Fibroblast of peridontal ligament (primary cell): Measurements from ENCODE around the gene RNF10.
"Not testable (repeated sequence)": the region's sequence is repeated elsewhere in the genome, so short reads cannot be mapped to it uniquely, and the experiment has no call there.

Source experiments
- DNase-seq: peaks from one replicate; pipeline ENCODE4 v3.0.0-alpha.2; 2010; ENCODE audit errors: extremely low read depth

Gene RNF10

DNA sequence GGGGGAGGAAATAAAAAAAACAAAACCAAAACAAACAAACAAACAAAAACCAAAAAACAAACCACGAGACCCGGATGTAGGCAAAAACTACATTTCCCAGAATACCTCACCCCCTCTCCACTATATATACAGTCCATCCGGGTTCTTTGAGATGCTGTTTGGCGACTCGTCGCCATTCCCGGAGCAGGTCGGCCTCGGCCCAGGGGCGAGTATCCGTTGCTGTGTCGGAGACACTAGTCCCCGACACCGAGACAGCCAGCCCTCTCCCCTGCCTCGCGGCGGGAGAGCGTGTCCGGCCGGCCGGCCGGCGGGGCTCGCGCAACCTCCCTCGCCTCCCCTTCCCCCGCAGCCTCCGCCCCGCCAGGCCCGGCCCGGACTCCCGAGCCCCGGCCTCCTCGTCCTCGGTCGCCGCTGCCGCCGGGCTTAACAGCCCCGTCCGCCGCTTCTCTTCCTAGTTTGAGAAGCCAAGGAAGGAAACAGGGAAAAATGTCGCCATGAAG is at the start of gene RNF10:
TSS of gene RNF10 (plus strand) at position 154 of the 500 bp plus-strand sequence. CDS start 456 bp downstream, outside the sequence.
- peak; percentile 93 for DNase-seq

GRCh38 chr12:120485961-120486881 is 47.9 kb upstream of the RNF10 start:
- no peak for DNase-seq

- DNase-seq: not testable (repeated sequence)
Observed at GRCh38 chr12:120487552-120487951, 46.6 kb upstream of the RNF10 start.

DNA sequence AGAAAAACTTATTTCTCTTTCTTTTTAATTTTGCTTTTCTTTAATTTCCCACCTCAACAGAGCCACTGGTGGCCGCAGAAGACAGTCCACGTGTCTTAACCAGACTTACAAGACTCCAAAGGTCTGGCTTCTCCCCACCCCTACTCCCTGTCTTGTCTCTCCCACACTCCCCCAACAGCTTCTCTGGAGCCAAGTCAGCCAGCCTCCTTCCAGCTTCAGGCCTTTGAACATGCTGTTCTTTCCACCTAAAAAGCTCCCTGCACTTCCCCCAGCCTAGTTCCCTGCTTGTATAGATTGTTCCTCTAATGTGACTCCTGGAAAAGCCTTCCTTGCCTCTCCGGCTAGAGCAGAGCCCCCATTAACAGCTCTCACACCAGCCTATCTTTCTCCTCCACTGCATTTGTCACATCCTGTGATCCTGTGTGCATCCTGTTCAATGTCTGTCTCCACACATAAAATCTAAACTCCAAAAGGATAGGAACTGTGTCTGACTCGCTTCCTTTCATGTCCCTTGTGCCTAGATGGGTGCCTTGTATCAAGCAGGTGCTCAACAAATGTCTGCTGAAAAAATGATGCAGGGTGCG is 46.0 kb upstream of the RNF10 start:
- DNase-seq: no peak

GRCh38 chr12:120489018-120489417 is 45.1 kb upstream of the RNF10 start:
- no peak for DNase-seq

DNA sequence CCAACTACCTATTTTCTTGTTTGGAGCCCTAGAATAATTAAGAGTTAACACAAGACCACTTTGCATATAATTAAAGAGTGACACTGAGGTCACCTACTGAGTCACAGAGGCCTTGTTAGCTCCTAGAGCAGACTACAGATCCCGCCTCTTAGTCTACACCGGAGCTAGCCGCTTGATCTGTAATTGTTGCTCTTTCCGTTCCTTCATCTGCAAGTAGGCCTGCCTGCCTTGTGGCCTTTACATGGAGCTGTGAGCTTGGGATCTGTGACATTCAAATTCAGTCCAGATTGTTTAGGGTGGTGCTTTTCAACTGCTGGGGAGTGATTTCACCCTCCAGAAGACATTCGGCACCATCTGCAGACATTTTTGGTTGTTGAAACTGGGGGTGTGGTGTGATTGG is 43.8 kb upstream of the RNF10 start:
- DNase-seq: no peak

DNA sequence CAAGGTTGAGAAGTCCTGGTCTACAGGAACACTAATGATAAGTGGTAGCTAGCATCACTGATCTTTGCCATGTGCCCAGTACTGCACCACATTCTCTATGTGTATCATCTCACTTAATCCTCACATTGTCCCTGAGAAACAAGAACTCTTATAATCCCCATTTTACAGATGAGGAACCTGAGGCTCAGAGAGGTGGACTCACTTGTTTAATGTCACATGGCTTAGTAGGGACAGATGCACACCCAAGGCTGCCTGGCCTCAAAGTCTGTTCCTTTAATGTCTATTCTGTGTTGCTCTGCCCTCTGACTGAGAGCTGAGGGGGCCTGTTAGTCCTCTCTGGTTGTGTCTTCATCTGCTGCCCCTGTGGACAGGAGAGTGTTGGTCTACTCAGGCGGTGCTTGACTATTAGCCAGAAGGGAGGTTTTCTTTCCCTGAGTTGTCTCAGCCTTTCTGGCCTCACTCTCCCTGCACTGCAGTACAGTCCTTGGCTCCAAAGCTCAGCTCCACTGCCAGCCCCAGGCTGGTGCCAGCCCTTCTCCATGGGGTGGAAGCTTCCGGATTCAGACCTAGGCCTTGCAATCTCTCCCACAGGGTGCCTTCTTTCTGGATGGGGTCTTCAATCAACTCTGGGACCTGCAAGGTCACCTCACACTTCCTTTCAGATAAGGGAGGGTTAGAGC is 43.2 kb upstream of the RNF10 start:
- no peak for DNase-seq

DNA sequence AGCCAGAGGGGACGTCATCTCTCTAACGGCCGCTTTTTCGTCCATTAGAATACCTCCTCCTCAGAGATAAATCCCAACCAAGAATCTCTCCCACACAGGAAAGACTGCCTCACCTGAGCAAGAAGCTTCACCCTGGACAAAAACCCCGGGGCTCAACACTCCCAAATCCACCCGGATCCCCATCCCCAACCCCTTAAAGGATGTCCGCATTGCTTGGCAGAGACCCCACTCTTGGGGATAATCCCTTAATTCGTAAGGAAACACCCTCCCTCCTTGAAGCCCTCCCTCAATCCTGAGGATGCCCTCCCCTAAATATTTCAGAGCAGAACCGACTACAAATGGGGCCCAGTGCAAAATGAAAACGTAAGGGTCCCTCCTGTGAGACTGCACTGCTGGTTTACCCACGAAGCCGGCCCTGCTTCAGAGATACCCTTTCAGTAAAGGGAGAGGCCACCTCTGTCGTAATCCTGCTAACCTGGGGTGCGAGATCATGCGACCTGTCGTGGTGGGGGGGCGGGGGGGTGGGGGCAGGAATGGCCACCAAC is 38.9 kb upstream of the RNF10 start:
- DNase-seq: peak; percentile 10

- DNase-seq: peak; percentile 95
Observed at GRCh38 chr12:120495731-120496412, 38.3 kb upstream of the RNF10 start, which contains the start of gene DYNLL1. DYNLL1 (plus strand) TSS chr12:120496113; CDS start chr12:120496422, 309 bp downstream.

GRCh38 chr12:120496413-120497340 is 37.5 kb upstream of the RNF10 start:
- peak; percentile 31 for DNase-seq

GRCh38 chr12:120497524-120498150 is 36.5 kb upstream of the RNF10 start:
- peak; percentile 36 for DNase-seq

DNA sequence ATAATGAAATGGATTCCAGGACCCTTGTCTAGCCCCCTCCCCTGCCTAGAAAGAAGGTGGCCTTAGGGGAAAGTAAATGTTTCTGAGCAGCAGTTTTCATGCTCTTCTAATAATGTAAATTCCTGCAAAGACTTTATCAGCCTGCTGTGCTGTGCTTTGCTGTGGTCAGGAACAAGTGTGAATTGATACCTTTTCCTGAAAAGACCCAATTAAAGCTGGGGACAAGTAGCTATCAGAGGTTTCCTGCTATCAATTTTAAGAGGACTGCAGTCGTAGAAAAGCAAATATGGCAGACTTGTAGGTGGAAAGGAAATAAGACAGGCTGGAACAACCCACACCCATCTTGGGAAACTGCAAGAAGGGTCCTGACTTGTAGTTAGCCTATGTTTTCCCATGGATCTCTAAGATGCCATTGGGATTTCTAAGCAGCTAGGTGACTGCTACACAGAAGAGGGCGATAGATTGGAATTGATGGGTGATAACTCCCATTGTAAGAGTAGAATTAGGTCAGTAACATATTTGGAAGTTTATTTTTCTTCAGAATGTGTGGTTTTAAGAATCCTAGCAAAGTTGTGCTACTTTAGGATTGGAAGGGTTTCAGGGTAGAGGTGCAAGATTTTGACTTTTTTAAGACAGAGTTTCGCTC is 35.2 kb upstream of the RNF10 start:
- DNase-seq: no peak

DNA sequence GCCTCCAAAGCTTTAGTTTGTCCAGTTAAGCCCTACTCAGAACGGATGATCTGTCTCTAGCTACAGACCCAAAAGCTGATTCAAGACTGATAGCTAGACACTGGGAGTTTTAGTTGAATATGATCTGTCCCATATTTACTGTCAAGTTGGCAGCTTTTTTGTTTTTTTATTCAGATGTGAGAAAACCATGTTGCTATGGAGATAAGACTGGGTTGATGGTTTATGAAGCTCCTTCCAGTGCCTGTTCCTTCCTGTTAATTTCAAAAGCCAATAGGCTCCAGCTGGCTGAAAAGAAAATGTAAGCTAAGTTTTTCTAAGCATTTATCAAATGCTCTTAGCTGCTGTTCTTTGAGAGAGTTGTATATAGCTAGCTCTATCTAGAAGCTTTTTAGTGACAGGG is 33.6 kb upstream of the RNF10 start:
- peak; percentile 41 for DNase-seq

DNA sequence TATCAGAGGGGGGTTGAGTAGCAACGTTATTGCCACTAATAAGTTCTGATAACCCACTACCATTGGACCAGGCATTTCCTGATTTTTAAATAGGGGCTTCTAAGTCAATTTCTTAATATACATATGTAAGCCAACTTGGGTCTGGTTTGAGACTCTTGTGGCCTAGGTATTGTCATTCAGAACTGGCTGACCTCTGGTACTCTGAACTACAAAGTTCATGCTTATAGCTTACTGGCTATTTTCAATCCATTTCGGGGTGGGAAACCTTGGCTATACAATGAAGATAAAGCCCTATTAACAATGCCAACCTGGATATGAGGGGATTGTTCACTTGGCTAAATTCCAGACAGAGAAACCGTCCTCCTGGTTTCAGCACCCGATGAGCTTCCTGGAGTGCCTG is 29.6 kb upstream of the RNF10 start:
- no peak for DNase-seq

DNA sequence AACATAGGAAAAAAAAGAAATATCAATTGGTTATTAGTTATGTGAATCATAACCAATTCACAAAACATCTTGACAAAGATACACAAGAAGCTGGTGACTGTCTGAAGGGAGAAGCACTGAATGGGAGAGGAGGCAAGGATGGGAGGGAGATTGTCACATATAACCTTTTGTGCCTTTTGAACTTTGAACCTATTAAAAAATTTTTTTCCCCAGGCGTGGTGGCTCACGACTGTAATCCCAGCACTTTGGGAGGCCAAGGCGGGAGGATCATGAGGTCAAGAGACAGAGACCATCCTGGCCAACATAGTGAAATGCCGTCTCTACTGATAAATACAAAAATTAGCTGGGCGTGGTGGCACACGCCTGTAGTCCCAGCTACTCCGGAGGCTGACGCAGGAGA is 25.6 kb upstream of the RNF10 start:
- DNase-seq: no peak

GRCh38 chr12:120514002-120514401 is 20.2 kb upstream of the RNF10 start:
- no peak for DNase-seq

- no peak for DNase-seq
Observed at GRCh38 chr12:120515496-120515895, 18.7 kb upstream of the RNF10 start.

DNA sequence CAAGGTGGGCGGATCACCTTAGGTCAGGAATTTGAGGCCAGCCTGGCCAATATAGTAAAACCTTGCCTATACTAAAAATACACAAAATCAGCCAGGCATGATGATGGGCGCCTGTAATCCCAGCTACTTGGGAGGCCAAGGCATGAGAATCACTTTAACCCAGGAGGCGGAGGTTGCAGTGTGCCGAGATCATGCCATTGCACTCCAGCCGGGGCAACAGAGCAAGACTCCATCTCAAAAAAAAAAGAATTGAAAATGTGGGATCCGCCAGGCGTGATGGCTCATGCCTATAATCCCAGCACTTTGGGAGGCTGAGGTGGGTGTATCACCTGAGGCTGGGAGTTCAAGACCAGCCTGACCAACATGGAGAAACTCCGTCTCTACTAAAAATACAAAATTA is 14.8 kb upstream of the RNF10 start:
- DNase-seq: not testable (repeated sequence)

DNA sequence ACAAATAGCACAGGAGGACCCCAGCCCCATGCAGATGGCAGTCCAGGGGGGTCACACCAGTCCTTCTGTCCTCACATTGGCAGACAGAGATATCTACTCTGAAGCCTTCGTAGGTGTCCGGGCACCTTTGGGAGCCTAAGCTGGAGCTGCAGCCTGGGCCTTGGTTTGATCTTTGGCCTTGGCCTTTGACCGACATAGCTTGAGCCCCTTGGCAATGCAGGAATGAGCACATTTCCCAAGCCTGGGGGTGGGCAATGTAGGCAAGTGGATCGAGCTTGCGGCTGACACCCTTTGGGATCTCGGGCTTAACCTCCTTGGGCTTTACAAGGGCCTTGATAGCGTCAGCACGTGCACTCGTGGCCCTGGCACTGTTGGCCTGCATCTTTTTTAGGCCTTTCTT is 11.6 kb upstream of the RNF10 start:
- DNase-seq: no peak
